GM12872 (cell line): Measurements from ENCODE around the gene SLC35F2.

Experiments used
- CTCF ChIP-seq: IDR thresholded peaks from 3 replicates; pipeline ENCODE4 v1.5.1; 2011; ENCODE audit warnings: low read depth, mild to moderate bottlenecking, low read length, moderate library complexity; ENCODE audit not compliant: insufficient read depth

SLC35F2 gene

GRCh38 chr11:107859459-107860239 is 1.1 kb upstream of the SLC35F2 start:
- no peak for TF ChIP-seq CTCF

GRCh38 chr11:107857550-107858216 is 904 bp downstream of the SLC35F2 start:
- TF ChIP-seq CTCF, result no peak

GRCh38 chr11:107856981-107857517 is 1.5 kb downstream of the SLC35F2 start:
- no peak for TF ChIP-seq CTCF

- TF ChIP-seq CTCF, result no peak
Observed at GRCh38 chr11:107856180-107856980, 2.2 kb downstream of the SLC35F2 start.

- TF ChIP-seq CTCF, result no peak
Observed at GRCh38 chr11:107853070-107853469, 5.5 kb downstream of the SLC35F2 start.

- no peak for TF ChIP-seq CTCF
Observed at GRCh38 chr11:107851704-107852310, 6.8 kb downstream of the SLC35F2 start.
